GM12878 (cell line): ENCODE data around the gene MATN1. TPM values are rescaled to one million over a fixed set of nuclear protein-coding genes. Genes with fewer than 3 reads are reported as not detected.

Source experiments
- ATAC-seq: fragments of 200-7000 bp; cut with Tn5 transposase; 3 replicates; pipeline ENCODE4 v1.9.1; 2020; ENCODE audit warnings: mild to moderate bottlenecking, moderate library complexity
- BruUV-seq: library from RNA; stranded (reverse); fragments of 400-500 nt; replicated peaks from 2 replicates; lab custom pipeline; 2021; lab: Mats Ljungman, UMichigan
- CTCF ChIA-PET: fragments of 300-600 bp; sonication (Branson Sonifier 250); formaldehyde crosslinking; extraction: SDS; loops from one replicate; lab custom pipeline; 2021; ENCODE audit warnings: inconsistent platforms; lab: Yijun Ruan, JAX
- POLR2A ChIA-PET: fragments of 350-600 bp; formaldehyde crosslinking; extraction: SDS; loops from one replicate; lab custom pipeline; 2021; ENCODE audit warnings: inconsistent platforms; lab: Charles Lee
- RAD21 ChIA-PET: fragments of 300-600 bp; sonication (Branson Sonifier 250); formaldehyde crosslinking; loops from one replicate; lab custom pipeline; 2023; ENCODE audit warnings: antibody characterized with exemption; ENCODE audit not compliant: unreplicated experiment; lab: Charles Lee
- SMC1A ChIA-PET: fragments of 300-600 bp; sonication (Branson Sonifier 250); formaldehyde crosslinking; loops from one replicate; lab custom pipeline; 2023; ENCODE audit not compliant: unreplicated experiment, uncharacterized antibody; lab: Charles Lee
- DNase-seq: peaks from one replicate; pipeline ENCODE4 v3.0.0-alpha.2; 2011; ENCODE audit warnings: low read depth, low spot score
- FAIRE-seq: peaks from 3 replicates; lab custom pipeline; 2011; peaks lifted over from hg19 to GRCh38; lab: Jason Lieb, UNC
- H2AFZ ChIP-seq: 2 replicates; pipeline ENCODE4 v1.6.0; 2011; ENCODE audit warnings: low read depth, low read length, control low read depth; ENCODE audit not compliant: control insufficient read depth
- H3K27ac ChIP-seq: 2 replicates; pipeline ENCODE4 v1.5.1; 2011; ENCODE audit warnings: control low read depth; ENCODE audit not compliant: control insufficient read depth, insufficient read depth
- H3K27me3 ChIP-seq, 2 experiments: replicated peaks in 1 of 2; 2 replicates each; pipeline versions ENCODE4 v1.6.0 to v1.6.1; 2011; ENCODE audit warnings: low read length in 1 of 2; ENCODE audit not compliant: control insufficient read depth in 2 of 2, insufficient read depth in 2 of 2
- H3K36me3 ChIP-seq, 2 experiments: 2 replicates each; pipeline ENCODE4 v1.5.1; 2011; ENCODE audit warnings: low read length in 1 of 2; ENCODE audit not compliant: control insufficient read depth in 2 of 2, insufficient read depth in 2 of 2
- H3K4me1 ChIP-seq: 2 replicates; pipeline ENCODE4 v1.6.1; 2011; ENCODE audit warnings: mild to moderate bottlenecking, low read length, moderate library complexity, mixed read lengths; ENCODE audit not compliant: control insufficient read depth, insufficient read depth
- H3K4me2 ChIP-seq: 2 replicates; pipeline ENCODE4 v1.6.0; 2011; ENCODE audit warnings: control low read depth; ENCODE audit not compliant: control insufficient read depth, insufficient read depth
- H3K4me3 ChIP-seq: fragments of 200-600 bp; sonication (generic); 2 replicates; pipeline ENCODE4 v1.5.1; 2016
- H3K79me2 ChIP-seq: 2 replicates; pipeline ENCODE4 v1.6.0; 2011; ENCODE audit warnings: low read length; ENCODE audit not compliant: control insufficient read depth, insufficient read depth
- H3K9ac ChIP-seq: 2 replicates; pipeline ENCODE4 v1.8.0; 2011; ENCODE audit warnings: low read length, control low read depth, mixed read lengths; ENCODE audit not compliant: control insufficient read depth, insufficient read depth
- H3K9me3 ChIP-seq: replicated peaks from 3 replicates; pipeline ENCODE4 v1.5.1; 2011; ENCODE audit warnings: mild to moderate bottlenecking, low read length; ENCODE audit not compliant: control insufficient read depth, insufficient read depth
- H4K20me1 ChIP-seq: 2 replicates; pipeline ENCODE4 v1.6.0; 2011; ENCODE audit not compliant: control insufficient read depth, insufficient read depth
- BACH1 ChIP-seq: fragments of 450-650 bp; IDR thresholded peaks from 2 replicates; pipeline ENCODE4 v1.6.1; 2017; ENCODE audit warnings: mild to moderate bottlenecking, borderline replicate concordance
- BHLHE40 ChIP-seq, 2 experiments: fragments of 450-650 bp in 1 of 2; IDR thresholded peaks; 2 replicates each; pipeline ENCODE4 v1.6.1; 2011 to 2017; ENCODE audit warnings: low read depth in 2 of 2, borderline replicate concordance in 1 of 2, improper control_type of control experiment in 1 of 2, low read length in 1 of 2, mild to moderate bottlenecking in 1 of 2
- CEBPB ChIP-seq, 2 experiments: fragments of 150-350 bp in 1 of 2; IDR thresholded peaks; 2 replicates each; pipeline ENCODE4 v1.6.1; 2012 to 2014; ENCODE audit warnings: low read depth in 2 of 2, low read length in 2 of 2, borderline replicate concordance in 1 of 2, inconsistent platforms in 1 of 2
- HDGF ChIP-seq: fragments of 450-650 bp; IDR thresholded peaks from 2 replicates; pipeline ENCODE4 v1.6.1; 2016; ENCODE audit warnings: antibody characterized with exemption
- IKZF2 ChIP-seq, 2 experiments: fragments of 450-650 bp; IDR thresholded peaks; 2 replicates each; pipeline ENCODE4 v1.6.1; 2017; ENCODE audit warnings: mild to moderate bottlenecking in 2 of 2, moderate library complexity in 2 of 2
- MEF2A ChIP-seq: IDR thresholded peaks from 2 replicates; pipeline ENCODE4 v1.6.1; 2011; ENCODE audit warnings: low read depth, mild to moderate bottlenecking, low read length, moderate library complexity; ENCODE audit not compliant: insufficient read depth
- MEF2B ChIP-seq: fragments of 450-650 bp; IDR thresholded peaks from 2 replicates; pipeline ENCODE4 v1.6.1; 2018; ENCODE audit warnings: mild to moderate bottlenecking, moderate library complexity; ENCODE audit not compliant: partially characterized antibody, poor library complexity, severe bottlenecking
- MTA2 ChIP-seq: fragments of 450-650 bp; IDR thresholded peaks from 2 replicates; pipeline ENCODE4 v1.6.1; 2016; ENCODE audit warnings: low read depth, mild to moderate bottlenecking, moderate library complexity
- NBN ChIP-seq: fragments of 450-650 bp; IDR thresholded peaks from 2 replicates; pipeline ENCODE4 v1.6.1; 2016
- NFYB ChIP-seq: IDR thresholded peaks from 2 replicates; pipeline ENCODE4 v1.6.1; 2011; ENCODE audit warnings: low read depth, mild to moderate bottlenecking, low read length, improper control_type of control experiment, moderate library complexity; ENCODE audit not compliant: insufficient read depth
- NR2F1 ChIP-seq: fragments of 450-650 bp; conservative IDR thresholded peaks from 2 replicates; pipeline ENCODE4 v1.6.1; 2017; ENCODE audit warnings: mild to moderate bottlenecking
- POLR2AphosphoS5 ChIP-seq: IDR thresholded peaks from 2 replicates; pipeline ENCODE4 v1.6.1; 2011; ENCODE audit warnings: mild to moderate bottlenecking, low read length, inconsistent platforms
- SREBF2 ChIP-seq: IDR thresholded peaks from 2 replicates; pipeline ENCODE4 v1.6.1; 2012; ENCODE audit warnings: mild to moderate bottlenecking, low read length
- STAT1 ChIP-seq: fragments of 450-650 bp; conservative IDR thresholded peaks from 2 replicates; pipeline ENCODE4 v1.6.1; 2014; ENCODE audit warnings: antibody characterized with exemption, mild to moderate bottlenecking
- SUZ12 ChIP-seq: fragments of 200-600 bp; sonication (generic); IDR thresholded peaks from one replicate; pipeline ENCODE4 v1.6.1; 2018; ENCODE audit warnings: antibody characterized with exemption, mild to moderate bottlenecking; ENCODE audit not compliant: unreplicated experiment
- TAF1 ChIP-seq: IDR thresholded peaks from 2 replicates; pipeline ENCODE4 v1.6.1; 2011; ENCODE audit warnings: mild to moderate bottlenecking, low read depth, low read length, borderline replicate concordance
- WGBS: methylation state at CpG from one replicate; pipeline ENCODE4 v1.1.6; 2016; ENCODE audit warnings: low lambda C conversion rate; ENCODE audit not compliant: insufficient replicate concordance, insufficient coverage; ENCODE audit errors: missing lambda C conversion rate; 5-methylcytosine and 5-hydroxymethylcytosine counted together
- in situ Hi-C: fragments of 300-500 bp; cut with MboI; formaldehyde crosslinking; loops from 9 replicates; pipeline ENCODE4 v1.14.3; 2018; ENCODE audit warnings: mixed read lengths
- intact Hi-C: fragments of 100-400 bp; cut with micrococcal nuclease; formaldehyde crosslinking; loops from one replicate; pipeline ENCODE4 v1.14.2; 2022; ENCODE audit not compliant: unreplicated experiment
- polyA plus RNA-seq, 11 experiments: library from polyadenylated mRNA; depleted of rRNA in 4 of 11; unstranded in 6 of 11; stranded (reverse) in 5 of 11; fragments of >200 nt; fragmentation: Nextera tagmentation in 4 of 11; fragmentation: Illumina TruSeq in 1 of 11; extraction: Ambion mirVana in 4 of 11; extraction: Trizol in 1 of 11; gene quantifications; 1 replicate in 1 of 11; 2 replicates in 10 of 11; pipeline versions ENCODE4 v1.2.1 to v1.2.3, GENCODE V29; 2011 to 2016; ENCODE audit warnings: inconsistent platforms in 2 of 11, missing spikeins in 2 of 11, low read depth in 1 of 11
- total RNA-seq, 4 experiments: library from RNA; depleted of rRNA in 3 of 4; stranded (reverse); fragments of >200 nt in 3 of 4; fragmentation: Illumina TruSeq in 1 of 4; extraction: Trizol in 1 of 4; gene quantifications; 2 replicates each; pipeline versions ENCODE4 v1.2.1 to v1.2.3, GENCODE V29; 2013 to 2021
- TF ChIP-seq, protein P1 (sequence below): fragments of 450-650 bp; IDR thresholded peaks from 2 replicates; pipeline ENCODE4 v1.6.1; 2017; ENCODE audit warnings: borderline replicate concordance
- TF ChIP-seq, protein P2 (sequence below): fragments of 450-650 bp; IDR thresholded peaks from 2 replicates; pipeline ENCODE4 v1.6.1; 2017; ENCODE audit warnings: antibody characterized with exemption, mild to moderate bottlenecking, moderate library complexity

The MATN1 gene
- total and polyA plus RNA-seq, 10 of the 15 experiments (the other 5 are each of a cell fraction or from before 2014, with no cell fraction given), result 0.04 to 0.50 (median 0.10) TPM; not detected in 1

DNA sequence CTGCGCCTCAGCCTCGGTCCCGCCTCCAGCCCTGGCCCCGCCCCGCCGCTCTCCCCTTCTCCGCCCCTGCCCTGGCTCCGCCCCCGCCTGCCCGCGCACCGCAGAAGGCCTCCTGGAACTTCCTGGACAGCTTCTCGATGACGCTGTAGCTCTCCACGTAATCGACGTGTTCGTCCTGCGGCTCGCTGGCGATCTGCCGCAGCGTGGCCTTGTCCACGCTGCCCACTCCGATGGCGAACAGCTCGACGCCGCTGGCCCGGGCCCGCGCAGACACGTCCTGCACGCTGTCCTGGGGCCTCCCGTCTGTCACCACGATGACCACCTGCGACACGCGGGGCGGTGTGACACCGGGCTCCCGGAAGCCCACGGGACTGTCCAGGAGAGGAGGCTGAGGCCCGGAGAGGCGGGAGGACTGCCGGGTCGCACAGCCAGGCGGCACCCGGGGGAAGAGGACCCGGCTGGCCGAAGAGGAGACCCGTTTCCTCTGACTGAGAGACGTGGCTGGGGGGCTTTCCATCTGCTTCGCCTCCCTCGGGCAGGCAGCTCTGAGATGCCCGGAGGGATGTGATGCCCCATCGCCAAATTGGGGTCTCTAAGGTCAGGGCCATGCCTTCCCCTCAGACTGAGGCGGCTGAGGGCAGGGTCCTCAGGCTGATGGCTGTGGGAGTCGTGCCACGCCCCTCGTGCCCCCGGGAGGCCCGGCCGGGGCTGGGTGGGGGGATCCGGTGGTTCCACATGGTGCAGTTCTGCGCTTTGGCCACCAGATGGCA is 4.6 kb downstream of the MATN1 start:
- intact Hi-C loops (loop anchor here (1.0 to 2.0 kb wide), 3 partner anchors 60 to 210 kb away; no protein-coding TSS in a partner anchor), in situ Hi-C loops (loop anchor here (5.0 kb wide), 1 partner anchor 193 kb away; no protein-coding TSS in a partner anchor)
- ChIA-PET RAD21 (interaction anchor here (0.7 to 15.6 kb wide), 21 partner anchors 10 to 1934 kb away, joined by 3 to 538 read pairs (median 9); partner anchors contain the start of gene LAPTM5), POLR2A (interaction anchor here (0.6 to 4.4 kb wide), 18 partner anchors 8 to 346 kb away, joined by 3 to 79 read pairs (median 6); no protein-coding TSS in a partner anchor), SMC1A (interaction anchor here (0.7 to 21.5 kb wide), 18 partner anchors 9 to 194 kb away, joined by 3 to 556 read pairs (median 8); partner anchors contain the start of gene LAPTM5), CTCF (interaction anchor here (0.6 to 4.9 kb wide), 21 partner anchors 11 to 391 kb away, joined by 3 to 516 read pairs (median 18); partner anchors contain the start of gene LAPTM5)
- Histone ChIP-seq H3K4me2 (peak overlapping the region; percentile 96), H3K4me3 (peak overlapping the region; percentile 90), H3K79me2 (peaks cover 5% of the 10 kb centered on the region), H3K9me3 (peaks cover 7% of the 10 kb centered on the region; the same call in 2 of the 3 replicates), H3K27ac (peak overlapping the region; percentile 93), H3K36me3 (no peaks in the 10 kb centered on the region), H3K9ac (peak overlapping the region; percentile 80), H2AFZ (peak overlapping the region; percentile 80), H3K4me1 (peaks cover 18% of the 10 kb centered on the region), H4K20me1 (no peaks in the 10 kb centered on the region), H3K27me3 (no peaks in the 10 kb centered on the region)
- ATAC-seq (peak; percentile 84), DNase-seq (peak; percentile 71), FAIRE-seq (peak; percentile 83)
- WGBS, result 1% methylated on average over 49 of the region's 66 CpGs
- BruUV-seq, result no TSS peak
- TF ChIP-seq MTA2 (peak; percentile 16; the same call in 1 of the 2 replicates), NFYB (no peak), STAT1 (no peak), TAF1 (0 out of 2 replicates have a peak, but pooled peaks have one; percentile 32), HDGF (0 out of 2 replicates have a peak, but pooled peaks have one; percentile 62), NR2F1 (peak; percentile 57; the same call in 1 of the 2 replicates), MEF2A (no peak), SREBF2 (no peak), MEF2B (peak; percentile 71), SUZ12 (no peak), BACH1 (peak; percentile 92), BHLHE40 (IDR thresholded peaks at IDR 0.05; ENCODE audit: borderline replicate concordance in 1 of 2, low read depth in 2 of 2, low read length in 1 of 2) (peak in 1 of 2 experiments; percentile 48; a peak in 2 of 4 replicates), NBN (peak; percentile 83), POLR2AphosphoS5 (peak; percentile 57; the same call in 1 of the 2 replicates), CEBPB (IDR thresholded peaks at IDR 0.05; ENCODE audit: borderline replicate concordance in 1 of 2, low read depth in 2 of 2, low read length in 2 of 2) (no peak), IKZF2 (IDR thresholded peaks at IDR 0.05) (no peak)
- TF ChIP-seq, protein P1, sequence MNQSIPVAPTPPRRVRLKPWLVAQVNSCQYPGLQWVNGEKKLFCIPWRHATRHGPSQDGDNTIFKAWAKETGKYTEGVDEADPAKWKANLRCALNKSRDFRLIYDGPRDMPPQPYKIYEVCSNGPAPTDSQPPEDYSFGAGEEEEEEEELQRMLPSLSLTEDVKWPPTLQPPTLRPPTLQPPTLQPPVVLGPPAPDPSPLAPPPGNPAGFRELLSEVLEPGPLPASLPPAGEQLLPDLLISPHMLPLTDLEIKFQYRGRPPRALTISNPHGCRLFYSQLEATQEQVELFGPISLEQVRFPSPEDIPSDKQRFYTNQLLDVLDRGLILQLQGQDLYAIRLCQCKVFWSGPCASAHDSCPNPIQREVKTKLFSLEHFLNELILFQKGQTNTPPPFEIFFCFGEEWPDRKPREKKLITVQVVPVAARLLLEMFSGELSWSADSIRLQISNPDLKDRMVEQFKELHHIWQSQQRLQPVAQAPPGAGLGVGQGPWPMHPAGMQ, result no peak
- TF ChIP-seq, protein P2, sequence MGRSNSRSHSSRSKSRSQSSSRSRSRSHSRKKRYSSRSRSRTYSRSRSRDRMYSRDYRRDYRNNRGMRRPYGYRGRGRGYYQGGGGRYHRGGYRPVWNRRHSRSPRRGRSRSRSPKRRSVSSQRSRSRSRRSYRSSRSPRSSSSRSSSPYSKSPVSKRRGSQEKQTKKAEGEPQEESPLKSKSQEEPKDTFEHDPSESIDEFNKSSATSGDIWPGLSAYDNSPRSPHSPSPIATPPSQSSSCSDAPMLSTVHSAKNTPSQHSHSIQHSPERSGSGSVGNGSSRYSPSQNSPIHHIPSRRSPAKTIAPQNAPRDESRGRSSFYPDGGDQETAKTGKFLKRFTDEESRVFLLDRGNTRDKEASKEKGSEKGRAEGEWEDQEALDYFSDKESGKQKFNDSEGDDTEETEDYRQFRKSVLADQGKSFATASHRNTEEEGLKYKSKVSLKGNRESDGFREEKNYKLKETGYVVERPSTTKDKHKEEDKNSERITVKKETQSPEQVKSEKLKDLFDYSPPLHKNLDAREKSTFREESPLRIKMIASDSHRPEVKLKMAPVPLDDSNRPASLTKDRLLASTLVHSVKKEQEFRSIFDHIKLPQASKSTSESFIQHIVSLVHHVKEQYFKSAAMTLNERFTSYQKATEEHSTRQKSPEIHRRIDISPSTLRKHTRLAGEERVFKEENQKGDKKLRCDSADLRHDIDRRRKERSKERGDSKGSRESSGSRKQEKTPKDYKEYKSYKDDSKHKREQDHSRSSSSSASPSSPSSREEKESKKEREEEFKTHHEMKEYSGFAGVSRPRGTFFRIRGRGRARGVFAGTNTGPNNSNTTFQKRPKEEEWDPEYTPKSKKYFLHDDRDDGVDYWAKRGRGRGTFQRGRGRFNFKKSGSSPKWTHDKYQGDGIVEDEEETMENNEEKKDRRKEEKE, result no peak
